Vagina (tissue), 2 donors: Measurements from ENCODE around the gene MILR1. TPM values are rescaled to one million over a fixed set of nuclear protein-coding genes. Genes with fewer than 3 reads are reported as not detected.
"Not testable (repeated sequence)": the region's sequence is repeated elsewhere in the genome, so short reads cannot be mapped to it uniquely, and the experiment has no call there.

Experiments
- DNase-seq, 2 donors: peaks; one replicate each; pipeline ENCODE4 v3.0.0-alpha.2; 2017; ENCODE audit errors: extremely low spot score in 2 of 2
- H3K27ac ChIP-seq: fragments of 200-600 bp; sonication (generic); one replicate; pipeline ENCODE4 v1.5.1; 2019
- H3K27me3 ChIP-seq: fragments of 200-600 bp; sonication (generic); one replicate; pipeline ENCODE4 v1.5.1; 2019
- H3K36me3 ChIP-seq, 2 donors: fragments of 200-600 bp; sonication (generic); one replicate each; pipeline ENCODE4 v1.5.1; 2017 to 2019
- H3K4me1 ChIP-seq: fragments of 200-600 bp; sonication (generic); one replicate; pipeline ENCODE4 v1.5.1; 2019
- H3K4me3 ChIP-seq, 2 donors: fragments of 200-600 bp; sonication (generic); 1 replicate in 1 of 2; 2 replicates in 1 of 2; pipeline ENCODE4 v1.5.1; 2016 to 2019
- H3K9me3 ChIP-seq: fragments of 200-600 bp; sonication (generic); one replicate; pipeline ENCODE4 v1.5.1; 2019
- CTCF ChIP-seq, 3 experiments: fragments of 450-650 bp in 2 of 3; fragments of 200-600 bp in 1 of 3; sonication (generic) in 1 of 3; IDR thresholded peaks; one replicate each; pipeline ENCODE4 v1.5.1; 2017 to 2019; ENCODE audit warnings: antibody characterized with exemption in 3 of 3, mild to moderate bottlenecking in 2 of 3, moderate library complexity in 2 of 3
- POLR2A ChIP-seq, 2 donors: fragments of 450-650 bp; IDR thresholded peaks; one replicate each; pipeline ENCODE4 v1.6.1; 2017; ENCODE audit warnings: antibody characterized with exemption in 2 of 2, mild to moderate bottlenecking in 2 of 2, moderate library complexity in 2 of 2
- POLR2AphosphoS5 ChIP-seq, 2 donors: sonication (generic); formaldehyde crosslinking; IDR thresholded peaks; one replicate each; pipeline ENCODE4 v1.9.0; 2017; ENCODE audit warnings: antibody characterized with exemption in 2 of 2, mild to moderate bottlenecking in 2 of 2, low read depth in 1 of 2; ENCODE audit not compliant: insufficient read depth in 1 of 2
- intact Hi-C: fragments of 100-400 bp; cut with DNase I; formaldehyde crosslinking; loops from one replicate; pipeline ENCODE4 v1.15.1; 2023
- total RNA-seq: library from RNA; depleted of rRNA; stranded (reverse); fragments of >200 nt; gene quantifications from one replicate; pipeline ENCODE4 v1.2.3, GENCODE V29; 2016

MILR1 gene
- total RNA-seq, 1 donor from 2014 or later: 11.0 TPM

GRCh38 chr17:64426596-64426995, 22.3 kb upstream of the MILR1 start:
- no peak for TF ChIP-seq POLR2A (IDR thresholded peaks at IDR 0.05)
- no peak for TF ChIP-seq POLR2AphosphoS5 (IDR thresholded peaks at IDR 0.05; ENCODE audit: insufficient read depth in 1 of 2, low read depth in 1 of 2)
- TF ChIP-seq CTCF (IDR thresholded peaks at IDR 0.05): no peak
- Histone ChIP-seq H3K4me3 (no peak overlapping the region), H3K27ac (no peak overlapping the region), H3K36me3 (no peaks in the 10 kb centered on the region), H3K4me1 (peaks cover 10% of the 10 kb centered on the region), H3K9me3 (no peaks in the 10 kb centered on the region), H3K27me3 (no peaks in the 10 kb centered on the region)
- DNase-seq: no peak
- intact Hi-C loops: no loop called here

GRCh38 chr17:64428406-64428805, 20.5 kb upstream of the MILR1 start:
- H3K4me1 ChIP-seq: peaks cover 10% of the 10 kb centered on the region
- H3K36me3 ChIP-seq: no peaks in the 10 kb centered on the region
- no peaks in the 10 kb centered on the region for H3K27me3 ChIP-seq
- no peak overlapping the region for H3K4me3 ChIP-seq
- TF ChIP-seq POLR2AphosphoS5 (IDR thresholded peaks at IDR 0.05; ENCODE audit: insufficient read depth in 1 of 2, low read depth in 1 of 2) (no peak), CTCF (IDR thresholded peaks at IDR 0.05) (no peak), POLR2A (IDR thresholded peaks at IDR 0.05) (no peak)
- no peaks in the 10 kb centered on the region for H3K9me3 ChIP-seq
- intact Hi-C loops: no loop called here
- no peak overlapping the region for H3K27ac ChIP-seq
- no peak for DNase-seq

- intact Hi-C loops, H3K9me3 ChIP-seq, DNase-seq, H3K4me3 ChIP-seq, H3K27ac ChIP-seq, H3K27me3 ChIP-seq, H3K36me3 ChIP-seq, H3K4me1 ChIP-seq: not testable (repeated sequence)
These were observed 18.9 kb upstream of the MILR1 start for GRCh38 chr17:64430036-64430435.

- no peak overlapping the region for H3K4me3 ChIP-seq
- no peak for DNase-seq
These were observed 17.4 kb upstream of the MILR1 start for GRCh38 chr17:64431534-64431933.

GRCh38 chr17:64437944-64438525, 10.9 kb upstream of the MILR1 start:
- H3K4me1 ChIP-seq: no peaks in the 10 kb centered on the region
- no peak for TF ChIP-seq POLR2AphosphoS5 (IDR thresholded peaks at IDR 0.05; ENCODE audit: insufficient read depth in 1 of 2, low read depth in 1 of 2)
- TF ChIP-seq POLR2A (IDR thresholded peaks at IDR 0.05): no peak
- TF ChIP-seq CTCF (IDR thresholded peaks at IDR 0.05): no peak
- DNase-seq: no peak
- H3K36me3 ChIP-seq: no peaks in the 10 kb centered on the region
- H3K27me3 ChIP-seq: no peaks in the 10 kb centered on the region
- H3K9me3 ChIP-seq: no peaks in the 10 kb centered on the region
- no peak overlapping the region for H3K4me3 ChIP-seq
- no peak overlapping the region for H3K27ac ChIP-seq
- intact Hi-C loops: no loop called here

More at GRCh38 chr17:64431534-64431933, 17.4 kb upstream of the MILR1 start:
- Histone ChIP-seq H3K4me1 (no peaks in the 10 kb centered on the region), H3K27me3 (no peaks in the 10 kb centered on the region), H3K36me3 (no peaks in the 10 kb centered on the region), H3K27ac (no peak overlapping the region), H3K9me3 (no peaks in the 10 kb centered on the region)
- no peak for TF ChIP-seq POLR2AphosphoS5 (IDR thresholded peaks at IDR 0.05; ENCODE audit: insufficient read depth in 1 of 2, low read depth in 1 of 2)
- no peak for TF ChIP-seq POLR2A (IDR thresholded peaks at IDR 0.05)
- no peak for TF ChIP-seq CTCF (IDR thresholded peaks at IDR 0.05)
- intact Hi-C loops: no loop called here

- H3K36me3 ChIP-seq, H3K4me3 ChIP-seq, intact Hi-C loops, H3K4me1 ChIP-seq, H3K9me3 ChIP-seq, H3K27me3 ChIP-seq, DNase-seq, H3K27ac ChIP-seq: not testable (repeated sequence)
These were observed 9.4 kb upstream of the MILR1 start for GRCh38 chr17:64439521-64439920.
